H1 (cell line): ENCODE results near the gene MXI1. TPM values are rescaled to one million over a fixed set of nuclear protein-coding genes. Genes with fewer than 3 reads are reported as not detected.

Experiments
- CTCF ChIA-PET: fragments of 300-600 bp; sonication (Branson Sonifier 250); formaldehyde crosslinking; loops from one replicate; lab custom pipeline; 2021; ENCODE audit not compliant: partially characterized antibody; lab: Charles Lee
- POLR2A ChIA-PET: fragments of 300-600 bp; sonication (Branson Sonifier 250); formaldehyde crosslinking; loops from one replicate; lab custom pipeline; 2021; ENCODE audit warnings: inconsistent platforms; ENCODE audit not compliant: partially characterized antibody; lab: Charles Lee
- DNase-seq, 2 experiments: peaks; one replicate each; pipeline versions ENCODE4 v3.0.0 to v3.0.0-alpha.2; 2010 to 2022; ENCODE audit warnings: low spot score in 2 of 2, low read depth in 1 of 2, mixed read lengths in 1 of 2
- FAIRE-seq: peaks from 2 replicates; lab custom pipeline; 2011; peaks lifted over from hg19 to GRCh38; lab: Jason Lieb, UNC
- H2AFZ ChIP-seq: 2 replicates; pipeline ENCODE4 v1.8.1; 2012; ENCODE audit warnings: low read length, inconsistent platforms
- H2AK5ac ChIP-seq: 2 replicates; pipeline ENCODE4 v1.6.1; 2013; ENCODE audit warnings: low read depth, low read length
- H2BK120ac ChIP-seq: replicated peaks from 2 replicates; pipeline ENCODE3; 2013; ENCODE audit warnings: low read depth, low read length, inconsistent platforms
- H2BK12ac ChIP-seq: 2 replicates; pipeline ENCODE4 v1.6.1; 2013; ENCODE audit warnings: low read depth, low read length
- H2BK15ac ChIP-seq: 2 replicates; pipeline ENCODE4 v1.6.1; 2013; ENCODE audit warnings: low read length
- H2BK20ac ChIP-seq: 2 replicates; pipeline ENCODE4 v1.6.1; 2013; ENCODE audit warnings: low read length
- H2BK5ac ChIP-seq: 2 replicates; pipeline ENCODE4 v1.6.1; 2013; ENCODE audit warnings: low read depth, low read length
- H3K14ac ChIP-seq: 2 replicates; pipeline ENCODE4 v1.6.1; 2013; ENCODE audit warnings: inconsistent platforms; ENCODE audit not compliant: insufficient read length
- H3K18ac ChIP-seq: 2 replicates; pipeline ENCODE4 v1.6.1; 2013; ENCODE audit warnings: low read length; ENCODE audit errors: extremely low read depth
- H3K23ac ChIP-seq: 2 replicates; pipeline ENCODE4 v1.6.1; 2013; ENCODE audit warnings: inconsistent platforms; ENCODE audit not compliant: insufficient read length
- H3K23me2 ChIP-seq: 2 replicates; pipeline ENCODE4 v1.6.1; 2013; ENCODE audit warnings: low read depth, low read length
- H3K27ac ChIP-seq: 2 replicates; pipeline ENCODE4 v1.6.1; 2011; ENCODE audit warnings: low read depth, low read length, inconsistent platforms
- H3K27me3 ChIP-seq, 4 experiments: replicated peaks in 1 of 4; 1 replicate in 1 of 4; 2 replicates in 3 of 4; pipeline versions ENCODE4 v1.6.1 to v1.8.1; 2011 to 2013; ENCODE audit warnings: low read length in 3 of 4, mild to moderate bottlenecking in 3 of 4, inconsistent platforms in 2 of 4, mixed read lengths in 2 of 4, moderate library complexity in 1 of 4; ENCODE audit not compliant: control insufficient read depth in 3 of 4, insufficient read depth in 3 of 4; ENCODE audit errors: extremely low read depth in 1 of 4
- H3K36me3 ChIP-seq, 4 experiments: 2 replicates each; pipeline versions ENCODE4 v1.6.1 to v1.8.1; 2011 to 2013; ENCODE audit warnings: mild to moderate bottlenecking in 4 of 4, low read length in 3 of 4, moderate library complexity in 2 of 4, control low read depth in 1 of 4, inconsistent platforms in 1 of 4; ENCODE audit not compliant: insufficient read depth in 4 of 4, control insufficient read depth in 2 of 4
- H3K4ac ChIP-seq: replicated peaks from 2 replicates; pipeline ENCODE3; 2013; ENCODE audit warnings: low read length, low read depth, mixed read lengths, inconsistent platforms; ENCODE audit not compliant: insufficient read length
- H3K4me1 ChIP-seq, 4 experiments: replicated peaks in 1 of 4; 1 replicate in 1 of 4; 2 replicates in 3 of 4; pipeline versions ENCODE4 v1.6.1 to v1.8.1; 2011 to 2013; ENCODE audit warnings: low read length in 3 of 4, inconsistent platforms in 2 of 4, mixed read lengths in 1 of 4; ENCODE audit not compliant: insufficient read depth in 4 of 4, control insufficient read depth in 3 of 4
- H3K4me2 ChIP-seq, 2 experiments: 2 replicates each; pipeline versions ENCODE4 v1.6.1 to v1.8.1; 2011 to 2013; ENCODE audit warnings: low read depth in 2 of 2, low read length in 2 of 2, control low read depth in 1 of 2, inconsistent platforms in 1 of 2, mild to moderate bottlenecking in 1 of 2; ENCODE audit not compliant: insufficient read depth in 1 of 2
- H3K4me3 ChIP-seq, 4 experiments: fragments of 200-600, 300-600 bp in 1 of 4; sonication (generic), shearing (Covaris generic), sonication (Bioruptor Twin) in 1 of 4; 2 replicates each; pipeline versions ENCODE4 v1.5.1 to v1.8.1; 2011 to 2016; ENCODE audit warnings: low read length in 4 of 4, low read depth in 3 of 4, control low read depth in 2 of 4, inconsistent platforms in 2 of 4, mild to moderate bottlenecking in 2 of 4, mixed read lengths in 1 of 4, moderate library complexity in 1 of 4; ENCODE audit not compliant: insufficient read depth in 2 of 4; ENCODE audit errors: extremely low read depth in 1 of 4
- H3K56ac ChIP-seq: replicated peaks from 2 replicates; pipeline ENCODE3; 2013; ENCODE audit warnings: low read depth, mild to moderate bottlenecking, mixed read lengths, low read length, inconsistent platforms; ENCODE audit not compliant: insufficient read length
- H3K79me1 ChIP-seq: 2 replicates; pipeline ENCODE4 v1.6.1; 2013; ENCODE audit warnings: low read depth, low read length, control low read depth
- H3K79me2 ChIP-seq, 2 experiments: 2 replicates each; pipeline versions ENCODE4 v1.6.1 to v1.8.1; 2012 to 2013; ENCODE audit warnings: low read length in 2 of 2, mild to moderate bottlenecking in 2 of 2, inconsistent platforms in 1 of 2; ENCODE audit not compliant: insufficient read depth in 2 of 2, control insufficient read depth in 1 of 2
- H3K9ac ChIP-seq, 4 experiments: replicated peaks in 1 of 4; 1 replicate in 1 of 4; 2 replicates in 3 of 4; pipeline versions ENCODE4 v1.6.1 to v1.8.1; 2011 to 2013; ENCODE audit warnings: low read depth in 3 of 4, low read length in 3 of 4, control low read depth in 2 of 4, mild to moderate bottlenecking in 2 of 4, moderate library complexity in 2 of 4, inconsistent platforms in 1 of 4; ENCODE audit errors: extremely low read depth in 1 of 4
- H3K9me3 ChIP-seq, 2 experiments: 2 replicates each; pipeline versions ENCODE4 v1.6.1 to v1.8.1; 2012 to 2013; ENCODE audit warnings: mild to moderate bottlenecking in 2 of 2, moderate library complexity in 2 of 2, control low read depth in 1 of 2, inconsistent platforms in 1 of 2, low read depth in 1 of 2, low read length in 1 of 2, mixed read lengths in 1 of 2; ENCODE audit not compliant: insufficient read depth in 2 of 2
- H4K20me1 ChIP-seq, 2 experiments: replicated peaks in 1 of 2; 2 replicates each; pipeline versions ENCODE3 to v1.8.1; 2011 to 2013; ENCODE audit warnings: inconsistent platforms in 2 of 2, low read length in 2 of 2, mild to moderate bottlenecking in 1 of 2; ENCODE audit not compliant: insufficient read depth in 2 of 2, control insufficient read depth in 1 of 2
- H4K5ac ChIP-seq: 2 replicates; pipeline ENCODE4 v1.6.1; 2013; ENCODE audit warnings: low read length, low read depth, mixed read lengths, inconsistent platforms; ENCODE audit not compliant: insufficient read length
- H4K8ac ChIP-seq: 2 replicates; pipeline ENCODE4 v1.8.0; 2013; ENCODE audit warnings: mild to moderate bottlenecking, moderate library complexity, low read length, inconsistent platforms; ENCODE audit not compliant: insufficient read depth; ENCODE audit errors: extremely low read depth
- H4K91ac ChIP-seq: replicated peaks from 2 replicates; pipeline ENCODE3; 2013; ENCODE audit warnings: low read length, mixed read lengths, inconsistent platforms; ENCODE audit not compliant: insufficient read length
- ASH2L ChIP-seq: fragments of 200-600, 300-600 bp; sonication (generic); IDR thresholded peaks from one replicate; pipeline ENCODE4 v1.7.1; 2017; ENCODE audit warnings: low read length
- CTCF ChIP-seq, 3 experiments: IDR thresholded peaks; 1 replicate in 2 of 3; 2 replicates in 1 of 3; pipeline versions ENCODE4 v1.5.1 to v1.6.1; 2011; ENCODE audit warnings: low read length in 3 of 3, mild to moderate bottlenecking in 3 of 3, inconsistent platforms in 2 of 3, low read depth in 1 of 3, moderate library complexity in 1 of 3; ENCODE audit not compliant: insufficient read depth in 1 of 3; ENCODE audit errors: control extremely low read depth in 1 of 3
- JUN ChIP-seq: IDR thresholded peaks from 2 replicates; pipeline ENCODE4 v1.6.1; 2011; ENCODE audit warnings: low read depth, mild to moderate bottlenecking, improper control_type of control experiment, low read length
- JUND ChIP-seq: IDR thresholded peaks from 2 replicates; pipeline ENCODE4 v1.6.1; 2011; ENCODE audit warnings: mild to moderate bottlenecking, improper control_type of control experiment, low read length
- POU5F1 ChIP-seq: IDR thresholded peaks from 2 replicates; pipeline ENCODE4 v1.6.1; 2011; ENCODE audit warnings: low read depth, mild to moderate bottlenecking, low read length, moderate library complexity
- RAD21 ChIP-seq, 2 experiments: IDR thresholded peaks in 1 of 2; conservative IDR thresholded peaks in 1 of 2; 2 replicates each; pipeline ENCODE4 v1.6.1; 2011; ENCODE audit warnings: low read depth in 2 of 2, low read length in 2 of 2, improper control_type of control experiment in 1 of 2, inconsistent platforms in 1 of 2, mild to moderate bottlenecking in 1 of 2, moderate library complexity in 1 of 2
- RFX5 ChIP-seq: IDR thresholded peaks from 2 replicates; pipeline ENCODE4 v1.6.1; 2011; ENCODE audit warnings: low read depth, low read length, improper control_type of control experiment, borderline replicate concordance
- SIN3A ChIP-seq, 2 experiments: IDR thresholded peaks in 1 of 2; conservative IDR thresholded peaks in 1 of 2; 2 replicates each; pipeline ENCODE4 v1.6.1; 2011 to 2012; ENCODE audit warnings: low read length in 2 of 2, improper control_type of control experiment in 1 of 2, low read depth in 1 of 2, mild to moderate bottlenecking in 1 of 2
- SIX5 ChIP-seq: IDR thresholded peaks from 2 replicates; pipeline ENCODE4 v1.6.1; 2011; ENCODE audit warnings: mild to moderate bottlenecking, low read depth, low read length
- WGBS, 2 experiments: shearing (Covaris generic) in 1 of 2; methylation state at CpG; one replicate each; pipeline versions ENCODE4 v1.1.6 to v1.1.7; 2013 to 2015; ENCODE audit warnings: low lambda C conversion rate in 2 of 2, mixed read lengths in 2 of 2, inconsistent platforms in 1 of 2, low coverage in 1 of 2, missing lambda C conversion rate in 1 of 2; ENCODE audit not compliant: insufficient replicate concordance in 2 of 2, insufficient coverage in 1 of 2, insufficient read length in 1 of 2; ENCODE audit errors: extremely low coverage in 1 of 2, missing lambda C conversion rate in 1 of 2; 5-methylcytosine and 5-hydroxymethylcytosine counted together
- polyA plus RNA-seq, 7 experiments: library from polyadenylated mRNA; depleted of rRNA in 3 of 7; stranded (reverse) in 5 of 7; unstranded in 2 of 7; fragments of >200 nt in 5 of 7; fragments of 200-250 nt in 2 of 7; gene quantifications; 1 replicate in 5 of 7; 2 replicates in 1 of 7; 4 replicates in 1 of 7; pipeline versions ENCODE4 v1.2.1 to v1.2.3, GENCODE V29; 2011 to 2013; ENCODE audit warnings: missing spikeins in 2 of 7, mixed read lengths in 2 of 7
- total RNA-seq: library from RNA; stranded (reverse); fragmentation: NEBNext Ultra II Directional; extraction: Animal tissue kit (Norgen Biotek cat#: 25700); gene quantifications from 2 replicates; pipeline ENCODE4 v1.2.1, GENCODE V29; 2021

MXI1 gene
- total and polyA plus RNA-seq, 2 of the 8 experiments (the other 6 are each of a cell fraction or from before 2014, with no cell fraction given): 5.7 to 8.8 TPM

- Histone ChIP-seq H4K20me1 (peaks cover 0 to 1% of the 10 kb centered on the region in 2 experiments), H3K79me2 (no peaks in the 10 kb centered on the region), H2AK5ac (no peak overlapping the region), H2BK12ac (peak overlapping the region; percentile 18; the same call in 1 of the 2 replicates), H3K18ac (no peak overlapping the region), H3K9me3 (no peaks in the 10 kb centered on the region), H3K4me2 (peak overlapping the region; percentile 68), H2BK120ac (no peak overlapping the region), H3K27me3 (peaks cover 0 to 4% (median 0%) of the 10 kb centered on the region in 4 experiments; a peak in 2 of 7 replicates), H3K27ac (no peak overlapping the region), H3K23me2 (no peaks in the 10 kb centered on the region; the same call in 1 of the 2 replicates), H3K4me3 (peak overlapping the region in 3 of 4 experiments; percentile 3 to 42 (median 8); a peak in 5 of 8 replicates), H3K4ac (no peak overlapping the region), H2BK5ac (no peak overlapping the region), H3K36me3 (no peaks in the 10 kb centered on the region), H3K56ac (no peak overlapping the region), H2AFZ (0 out of 2 replicates have a peak overlapping the region, but pooled peaks have one; percentile 68), H4K5ac (no peak overlapping the region), H2BK20ac (no peak overlapping the region), H3K14ac (no peak overlapping the region), H3K4me1 (peaks cover 0 to 13% (median 6%) of the 10 kb centered on the region in 4 experiments; a peak in 6 of 7 replicates), H4K91ac (no peak overlapping the region), H4K8ac (no peak overlapping the region; the same call in 1 of the 2 replicates), H3K79me1 (no peaks in the 10 kb centered on the region), H3K23ac (no peak overlapping the region), H3K9ac (no peak overlapping the region), H2BK15ac (no peak overlapping the region)
- no peak for FAIRE-seq
- CTCF ChIA-PET: interaction anchor here (0.5 to 17.9 kb wide), 16 partner anchors 13 to 338 kb away, joined by 3 to 333 read pairs (median 6); partner anchors contain the start of gene MXI1
- WGBS, 2 experiments: 15% methylated on average over 20 of the region's 20 CpGs; no CpG with 5 or more reads in 1 of the 2 experiments
- POLR2A ChIA-PET: interaction anchor here (9.6 kb wide), 1 partner anchor 13 kb away, joined by 121 read pairs; the partner anchor contains the start of gene MXI1
- DNase-seq: peak in 1 of 2 experiments; percentile 63
- peak; percentile 33 to 41 (median 33); a peak in 3 of 4 replicates for TF ChIP-seq CTCF (IDR thresholded peaks at IDR 0.05; ENCODE audit: control extremely low read depth in 1 of 3, insufficient read depth in 1 of 3, low read depth in 1 of 3, low read length in 3 of 3)
- peak; percentile 38 to 47; a peak in 3 of 4 replicates for TF ChIP-seq RAD21 (IDR thresholded peaks at IDR 0.05 in 1 of 2, conservative IDR thresholded peaks at IDR 0.05 in 1 of 2; ENCODE audit: low read depth in 2 of 2, low read length in 2 of 2)
- peak; percentile 43; the same call in 1 of the 2 replicates for TF ChIP-seq JUN
- peak; percentile 38; the same call in 1 of the 2 replicates for TF ChIP-seq RFX5
- no peak for TF ChIP-seq POU5F1
- peak; percentile 45 for TF ChIP-seq ASH2L
- TF ChIP-seq JUND: peak; percentile 94
- TF ChIP-seq SIN3A (conservative IDR thresholded peaks at IDR 0.05 in 1 of 2, IDR thresholded peaks at IDR 0.05 in 1 of 2; ENCODE audit: low read depth in 1 of 2, low read length in 2 of 2): peak in 1 of 2 experiments; percentile 67; a peak in 1 of 4 replicates
- no peak for TF ChIP-seq SIX5
These were observed 14.4 kb downstream of the MXI1 start for GRCh38 chr10:110221721-110222261.
